NCI-H2196 (cell line): ENCODE data around the gene AP4E1.
"Not testable (repeated sequence)": the region's sequence is repeated elsewhere in the genome, so short reads cannot be mapped to it uniquely, and the experiment has no call there.

ENCODE experiments used
- DNase-seq: peaks from one replicate; lab custom pipeline; 2025; ENCODE audit not compliant: unreplicated experiment; lab: John Stamatoyannopoulos, UW

The AP4E1 gene

DNA sequence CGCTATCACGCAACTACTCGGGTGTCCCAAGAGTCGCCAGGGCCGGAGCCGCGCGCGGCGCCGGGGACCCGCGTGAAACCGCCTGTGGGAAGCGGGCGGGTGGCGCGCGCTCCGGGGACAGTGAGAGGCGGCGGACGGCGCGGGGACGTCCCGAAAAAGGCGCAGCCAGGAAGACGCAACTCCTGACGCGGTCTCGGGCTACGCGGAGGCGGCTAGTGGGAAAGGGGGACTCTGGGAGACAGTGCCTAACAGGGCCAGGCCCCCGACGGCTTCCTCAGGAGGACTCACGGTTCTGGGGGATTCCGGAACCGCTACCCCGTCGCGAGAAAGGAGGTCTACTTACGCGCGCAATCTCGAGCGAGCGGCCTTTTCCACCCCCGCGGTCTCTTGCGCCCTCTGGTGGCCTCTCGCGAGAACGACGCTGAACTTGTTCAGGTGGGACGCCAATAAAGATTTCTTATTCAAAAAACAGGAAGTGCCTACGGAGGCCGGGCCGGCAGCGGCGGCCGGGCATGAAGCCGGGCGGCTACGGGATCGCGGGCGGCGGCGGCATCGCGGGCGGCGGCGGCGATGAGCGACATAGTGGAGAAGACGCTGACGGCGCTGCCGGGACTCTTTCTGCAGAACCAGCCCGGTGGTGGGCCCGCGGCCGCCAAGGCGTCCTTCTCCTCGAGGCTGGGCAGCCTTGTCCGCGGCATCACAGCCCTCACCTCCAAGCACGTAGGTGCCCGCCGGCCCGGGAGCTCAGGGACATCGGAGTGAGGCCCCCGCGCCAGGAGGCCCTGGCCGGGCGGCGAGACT lies at the start of gene AP4E1:
TSS of gene AP4E1 (plus strand) at position 475 of the 801 bp plus-strand sequence. CDS start at position 571, 96 bp downstream.
- peak; percentile 79 for DNase-seq

DNA sequence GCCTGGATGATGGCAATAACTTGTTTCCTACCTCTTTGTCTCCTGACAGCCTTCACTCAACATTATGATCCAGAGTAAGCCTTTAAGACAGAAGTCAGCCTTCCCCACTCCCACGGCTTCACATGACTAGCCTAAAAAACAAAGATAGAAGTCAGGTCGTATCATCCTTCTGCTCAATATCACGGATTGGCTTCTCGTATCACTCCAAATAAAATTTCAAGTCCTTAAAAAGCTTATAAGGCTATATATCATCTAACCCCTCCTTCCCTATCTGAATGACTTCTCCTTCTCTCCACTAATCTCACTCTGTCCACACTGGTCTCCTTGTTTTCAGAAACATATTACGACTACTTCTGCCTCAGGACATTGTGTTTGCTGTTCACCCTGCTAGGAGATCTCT lies 47.7 kb upstream of the AP4E1 start:
- no peak for DNase-seq

DNA sequence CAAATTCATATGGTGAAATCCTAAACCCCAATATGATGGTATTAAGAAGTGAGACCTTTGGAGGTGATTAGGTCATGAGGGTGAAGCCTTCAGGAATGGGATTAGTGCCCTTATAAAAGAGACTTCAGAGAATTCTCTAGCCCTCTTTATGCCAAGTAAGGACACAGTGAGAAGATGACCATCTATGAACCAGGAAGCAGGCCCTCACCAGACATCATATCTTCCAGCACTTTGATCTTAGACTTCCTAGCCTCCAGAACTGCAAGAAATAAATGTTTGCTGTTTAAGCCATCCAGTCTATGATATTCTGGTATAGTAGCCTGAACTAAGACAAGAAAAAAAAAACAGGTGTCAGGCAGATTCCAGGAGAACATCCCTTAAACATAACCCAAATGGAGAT lies 45.9 kb upstream of the AP4E1 start:
- no peak for DNase-seq

DNA sequence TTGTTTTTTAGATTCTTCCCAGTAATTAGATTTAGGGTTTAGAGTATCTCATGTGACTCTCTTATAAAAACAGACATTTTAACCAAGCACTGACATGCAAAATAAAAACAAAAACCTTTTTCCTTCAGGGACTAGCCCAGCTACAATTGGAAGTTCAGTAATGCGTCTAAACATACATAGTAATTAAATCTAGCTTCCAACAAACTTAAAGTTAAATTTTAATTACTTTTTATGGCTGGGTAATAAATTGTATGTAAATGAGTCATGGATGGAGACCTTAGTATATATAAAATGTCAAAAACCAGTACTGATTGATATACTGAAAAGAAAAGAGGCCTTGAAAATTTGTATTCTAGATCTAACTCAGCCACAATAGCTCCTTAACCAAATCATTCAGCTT lies 43.6 kb upstream of the AP4E1 start:
- no peak for DNase-seq

DNA sequence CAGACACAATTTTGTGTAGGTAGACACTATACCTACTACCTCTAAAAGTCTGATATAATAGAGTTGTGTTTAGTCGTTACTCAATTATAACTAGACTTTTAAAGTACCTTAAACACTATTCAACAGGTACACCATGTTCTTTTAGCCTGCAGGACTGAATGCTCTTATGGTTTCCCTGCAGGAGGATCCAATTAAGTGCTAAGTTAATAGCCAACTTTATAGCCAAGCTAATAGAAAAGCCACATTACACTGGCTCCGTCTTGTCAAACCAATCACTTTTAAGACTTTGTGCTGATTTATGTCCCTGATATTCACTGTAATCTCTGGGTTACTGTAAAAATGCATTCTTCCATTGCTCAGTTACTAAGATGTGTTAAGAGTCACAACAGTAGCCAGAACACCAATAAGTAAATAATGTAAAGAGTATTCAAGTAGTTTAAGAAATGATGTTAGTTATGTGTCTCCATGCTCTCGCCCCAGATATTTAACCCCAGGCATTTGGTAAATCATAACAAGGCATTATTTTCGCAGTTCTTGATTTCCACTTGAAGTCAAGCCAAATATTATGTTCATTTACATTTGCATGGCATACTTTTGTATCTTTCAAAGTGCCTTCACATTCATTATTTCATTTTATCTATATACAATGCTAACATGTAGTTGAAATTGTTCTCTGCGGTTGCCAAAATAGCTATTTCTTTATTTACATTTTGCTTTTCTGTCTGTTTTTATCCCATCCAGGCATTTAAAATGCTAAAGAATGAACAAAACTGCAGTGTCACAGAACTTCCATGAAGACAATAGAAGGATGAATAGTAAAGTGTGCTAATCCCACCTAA lies 42.7 kb upstream of the AP4E1 start:
- DNase-seq: no peak

DNA sequence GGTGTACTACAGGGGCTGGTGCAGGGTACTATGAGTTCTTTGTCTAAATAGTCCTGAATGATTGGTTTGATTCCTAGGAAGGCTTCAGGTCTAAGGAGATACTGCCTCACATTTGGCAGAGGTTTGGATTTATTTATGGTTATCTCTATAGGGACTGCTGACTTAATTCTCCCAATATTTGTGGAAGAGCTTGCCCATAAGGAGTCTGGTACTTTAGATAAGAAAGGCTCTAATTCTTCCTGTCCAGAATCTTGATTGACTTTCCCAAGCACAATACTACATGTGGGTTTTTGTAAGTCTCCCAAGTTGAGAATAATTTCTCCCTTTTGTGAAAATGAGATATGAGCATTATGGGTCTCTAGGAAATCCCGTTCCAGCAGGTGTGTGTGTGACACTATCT lies 36.7 kb upstream of the AP4E1 start:
- DNase-seq: no peak

DNA sequence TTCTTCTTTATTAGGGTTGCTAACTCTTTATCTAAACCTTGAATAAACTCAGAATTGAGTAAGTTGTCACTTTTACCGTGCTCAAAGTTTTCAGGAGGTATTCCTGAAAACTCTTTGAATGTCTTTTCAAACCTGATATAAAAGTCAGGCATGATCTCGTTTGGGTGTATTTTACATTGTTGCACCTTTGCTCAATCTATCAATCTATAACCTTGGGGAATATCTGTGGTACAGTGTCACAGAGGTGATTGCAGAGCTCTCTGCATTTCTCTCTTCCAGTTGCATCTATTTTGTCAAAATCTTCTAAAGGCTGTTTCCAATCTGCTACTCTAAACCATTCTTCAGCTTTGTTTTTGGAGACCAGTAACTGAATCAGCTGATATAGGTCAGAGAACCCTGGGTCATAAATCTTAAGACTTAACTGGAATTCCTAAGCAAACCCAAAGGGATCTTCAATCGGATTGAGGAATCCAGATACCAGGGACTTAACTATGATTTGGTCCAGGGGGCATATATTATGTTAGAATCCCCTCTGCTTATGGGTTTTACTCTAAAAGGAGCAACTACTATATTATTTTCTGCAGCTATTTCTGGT lies 35.6 kb upstream of the AP4E1 start:
- DNase-seq: no peak

DNA sequence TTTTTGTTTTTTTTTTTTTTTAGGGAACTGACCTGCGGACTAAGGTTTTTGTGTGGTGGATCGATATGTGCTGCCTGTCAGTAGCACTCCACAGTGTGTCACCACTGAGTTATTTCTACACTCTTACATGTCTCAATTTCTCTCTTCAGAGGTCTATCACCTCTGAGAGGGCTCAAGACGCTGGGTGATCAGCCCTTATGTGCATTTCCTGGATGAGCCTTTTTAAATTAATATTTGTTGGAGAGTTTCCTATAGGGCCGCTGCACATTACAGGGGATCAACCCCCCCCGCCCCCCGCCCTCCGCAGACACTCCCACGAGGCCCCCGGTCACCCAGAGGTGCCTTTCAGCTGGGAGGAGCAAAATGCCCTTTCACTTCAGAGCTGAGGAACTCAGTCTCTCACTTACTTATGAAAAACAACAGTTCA lies 34.5 kb upstream of the AP4E1 start:
- no peak for DNase-seq

DNA sequence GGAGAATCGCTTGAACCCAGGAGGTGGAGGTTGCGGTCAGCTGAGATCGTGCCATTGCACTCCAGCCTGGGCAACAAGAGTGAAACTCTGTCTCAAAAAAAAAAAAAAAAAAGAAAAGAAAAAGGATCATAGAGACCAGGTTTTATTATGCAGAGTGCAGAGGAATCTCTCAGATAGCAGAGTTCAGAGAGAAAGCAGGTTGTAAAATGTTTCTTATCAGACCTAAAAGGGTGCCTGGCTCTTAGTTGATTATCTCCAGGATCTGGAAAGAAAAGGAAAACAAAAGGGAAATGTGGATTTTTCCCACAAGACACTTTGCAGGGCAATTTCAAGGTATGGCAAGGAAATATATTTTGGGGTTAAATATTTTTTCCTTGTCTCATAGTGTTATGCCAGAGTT lies 33.2 kb upstream of the AP4E1 start:
- DNase-seq: not testable (repeated sequence)

DNA sequence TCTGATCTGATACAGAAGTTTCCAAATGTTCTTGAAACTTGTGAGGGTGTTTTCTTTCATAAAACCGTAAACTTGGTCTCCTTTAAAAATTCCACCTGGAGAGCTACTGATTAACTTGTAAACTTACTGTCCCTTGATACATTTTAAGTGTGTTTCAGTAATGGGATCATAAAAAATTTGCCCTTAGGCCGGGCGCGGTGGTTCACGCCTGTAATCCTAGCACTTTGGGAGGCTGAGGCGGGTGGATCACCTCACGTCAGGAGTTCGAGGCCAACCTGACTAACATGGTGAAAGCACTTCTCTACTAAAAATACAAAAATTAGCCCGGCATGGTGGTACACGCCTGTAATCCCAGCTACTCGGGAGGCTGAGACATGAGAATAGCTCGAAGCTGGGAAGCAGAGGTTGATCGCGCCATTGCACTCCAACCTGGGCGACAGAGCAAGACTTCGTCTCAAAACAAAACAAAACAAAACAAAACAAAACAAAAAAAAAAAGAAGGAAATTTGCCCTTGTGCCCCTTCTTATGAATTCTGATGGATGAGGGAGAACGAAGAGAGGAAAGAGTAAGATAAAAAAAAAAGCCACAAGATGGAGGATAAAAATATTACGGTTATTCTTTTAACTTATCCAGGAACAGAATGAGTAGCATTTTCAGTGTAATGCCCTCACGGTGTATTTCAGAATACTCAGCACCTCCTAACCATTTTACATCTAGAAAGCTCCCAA lies 32.1 kb upstream of the AP4E1 start:
- no peak for DNase-seq

DNA sequence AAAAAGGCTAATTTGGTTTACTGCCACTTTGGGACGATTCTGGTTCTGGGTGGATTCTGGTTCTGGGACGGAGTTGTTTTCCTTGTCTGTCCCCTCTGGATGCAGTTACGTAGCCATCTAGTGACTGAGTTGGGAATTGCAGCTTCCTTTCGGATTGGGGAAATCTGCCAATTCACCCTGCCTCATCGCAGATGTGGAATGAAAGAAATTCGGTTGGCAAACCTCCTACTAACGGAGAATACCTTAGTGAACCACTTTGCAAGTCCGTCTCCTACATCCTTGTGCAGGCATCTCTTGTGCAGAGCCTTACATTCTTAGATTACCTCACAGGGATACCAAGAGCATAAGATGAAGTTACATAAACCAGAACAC lies 31.5 kb upstream of the AP4E1 start:
- DNase-seq: peak; percentile 66

DNA sequence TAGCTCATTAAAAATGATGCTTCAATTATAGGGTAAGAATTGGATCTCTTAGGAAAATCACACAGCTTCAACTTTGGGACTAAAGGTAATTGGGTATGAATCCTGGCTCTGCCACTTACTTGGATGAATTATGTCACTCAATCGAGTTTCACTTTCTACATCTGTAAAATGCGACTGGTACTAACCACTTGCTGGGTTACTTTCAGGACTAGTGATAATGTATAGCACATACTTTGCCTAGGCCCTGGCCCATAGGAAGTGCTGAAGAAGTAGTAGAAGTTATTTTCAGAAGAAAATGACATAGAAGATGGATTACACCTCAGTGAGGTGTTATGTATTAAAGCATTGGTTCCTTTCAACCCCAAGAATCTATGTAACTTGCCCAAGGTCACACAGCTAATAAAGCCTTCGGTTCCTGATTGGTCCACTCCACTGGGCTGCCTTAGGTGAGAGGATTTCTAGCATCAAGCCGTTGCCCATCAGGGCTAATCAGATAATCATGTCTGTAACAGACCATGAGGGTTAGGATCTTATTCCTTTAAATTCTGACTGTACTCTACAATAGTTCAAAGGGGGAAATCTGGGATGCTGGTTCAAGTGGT lies 29.4 kb upstream of the AP4E1 start:
- no peak for DNase-seq

DNA sequence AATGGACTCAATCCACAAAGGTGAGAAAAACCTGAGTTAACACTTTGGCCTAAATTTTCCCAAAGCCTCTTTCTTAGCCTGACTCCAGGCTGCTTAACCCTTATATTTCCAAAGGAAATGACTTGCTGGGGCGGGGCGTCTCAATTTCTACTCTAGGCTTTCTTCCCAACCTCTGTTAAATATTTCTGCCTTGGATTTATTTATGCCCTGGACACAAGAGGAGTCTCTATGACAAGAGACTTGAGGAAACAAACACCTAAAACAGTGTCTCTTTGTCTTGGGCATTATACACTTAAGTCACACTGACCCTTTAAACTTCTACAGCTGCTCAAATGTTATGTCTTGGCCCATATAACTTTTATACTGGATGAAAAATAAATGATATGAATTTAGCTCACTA lies 28.3 kb upstream of the AP4E1 start:
- DNase-seq: no peak

DNA sequence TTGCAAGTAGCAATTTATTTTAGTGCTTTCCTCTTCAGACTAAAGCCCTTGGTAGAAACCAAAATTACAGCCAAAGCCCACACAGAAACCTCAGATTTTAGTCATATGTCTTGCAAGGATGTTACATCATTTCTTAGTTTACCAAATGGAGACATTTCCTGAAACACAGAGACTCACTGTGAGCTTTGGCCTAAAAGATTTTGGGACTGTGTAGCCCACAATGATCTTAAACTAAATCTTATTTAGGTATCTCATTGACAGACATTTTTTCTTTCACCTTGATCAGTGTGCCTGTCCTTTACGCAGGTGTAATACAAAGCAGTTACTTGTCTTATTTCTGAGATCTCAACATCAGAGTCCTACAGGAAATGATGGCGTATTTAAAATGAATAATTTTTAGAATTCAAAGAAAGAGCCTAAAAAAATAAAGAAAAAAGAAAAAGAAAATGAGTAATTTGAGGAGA lies 27.8 kb upstream of the AP4E1 start:
- no peak for DNase-seq

DNA sequence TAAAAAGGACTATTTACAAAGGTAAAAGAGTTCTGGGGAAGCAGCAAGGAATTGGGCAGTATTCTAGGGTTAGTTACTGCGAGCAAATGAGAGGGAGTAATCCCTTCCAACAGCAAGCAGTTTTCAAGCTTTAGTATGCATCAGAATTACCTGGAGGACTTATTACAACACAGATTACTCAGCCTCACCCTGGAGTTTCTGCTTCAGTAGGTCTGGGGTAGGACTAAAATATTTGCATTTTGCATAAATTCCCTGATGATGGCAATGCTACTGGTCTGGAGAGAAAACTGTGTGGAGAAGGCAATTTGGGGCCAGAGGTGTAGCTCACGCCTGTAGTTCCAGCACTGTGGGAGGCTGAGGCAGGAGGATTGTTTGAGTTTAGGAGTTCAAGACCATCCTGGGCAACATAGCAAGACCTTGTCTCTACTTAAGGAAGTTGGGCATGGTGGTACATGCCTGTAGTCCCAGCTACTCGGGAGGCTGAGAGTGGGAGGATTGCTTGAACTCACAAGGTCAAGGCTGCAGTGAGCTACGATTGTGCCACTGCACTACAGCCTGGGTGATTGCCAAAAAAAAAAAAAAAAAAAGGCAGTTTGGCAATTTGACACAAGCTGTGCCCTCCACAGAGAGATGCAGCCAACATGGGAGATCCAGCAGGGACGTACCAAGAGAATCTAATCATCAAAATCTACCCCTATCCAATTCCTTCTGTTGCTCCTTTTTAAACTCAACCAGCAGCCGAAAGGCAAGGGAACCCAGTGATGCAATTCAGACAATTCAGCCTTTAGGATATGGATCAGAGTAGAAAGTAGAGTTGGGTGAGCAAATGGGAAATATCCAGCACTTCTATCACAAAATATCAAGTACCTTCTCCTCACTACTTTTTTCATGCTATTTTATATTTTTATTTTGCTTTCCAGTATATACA lies 27.1 kb upstream of the AP4E1 start:
- DNase-seq: no peak

DNA sequence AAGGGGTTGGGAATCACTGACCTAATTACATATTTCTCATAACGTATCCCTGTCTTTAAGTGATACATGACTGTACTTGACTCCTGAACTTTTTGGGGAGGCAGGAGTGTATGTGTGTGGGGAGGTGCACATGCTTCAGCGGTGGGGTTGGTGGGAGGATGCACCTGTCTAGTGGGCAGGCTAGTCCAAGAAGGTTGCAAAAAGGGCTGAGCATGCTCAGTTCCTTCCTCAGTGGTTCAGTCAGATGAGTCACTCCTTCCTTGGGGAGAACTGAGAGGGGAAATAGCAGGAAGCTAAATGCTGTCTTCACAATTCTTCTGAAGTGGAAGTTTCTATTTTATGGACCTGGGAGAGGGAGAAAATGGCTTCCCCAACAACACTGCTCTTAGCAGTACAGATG lies 24.6 kb upstream of the AP4E1 start:
- DNase-seq: no peak

DNA sequence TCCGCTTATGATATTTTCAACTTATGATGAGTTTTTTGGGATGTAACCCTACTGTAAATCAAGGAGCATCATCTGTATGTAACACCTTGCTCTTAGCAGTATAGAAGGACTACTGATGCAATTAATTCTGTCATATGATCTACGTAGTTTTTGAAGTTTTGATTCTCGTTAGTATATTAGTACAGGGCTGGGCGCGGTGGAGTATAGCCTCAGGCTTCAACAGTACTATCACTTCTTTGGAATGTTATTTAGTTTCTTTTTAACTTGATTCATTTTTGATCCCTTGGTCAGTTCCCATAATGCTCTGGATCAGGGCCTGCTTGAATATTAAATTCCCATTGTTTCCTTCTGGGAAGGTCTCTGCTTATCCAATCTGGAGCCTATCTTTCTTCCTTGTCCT lies 23.9 kb upstream of the AP4E1 start:
- no peak for DNase-seq

DNA sequence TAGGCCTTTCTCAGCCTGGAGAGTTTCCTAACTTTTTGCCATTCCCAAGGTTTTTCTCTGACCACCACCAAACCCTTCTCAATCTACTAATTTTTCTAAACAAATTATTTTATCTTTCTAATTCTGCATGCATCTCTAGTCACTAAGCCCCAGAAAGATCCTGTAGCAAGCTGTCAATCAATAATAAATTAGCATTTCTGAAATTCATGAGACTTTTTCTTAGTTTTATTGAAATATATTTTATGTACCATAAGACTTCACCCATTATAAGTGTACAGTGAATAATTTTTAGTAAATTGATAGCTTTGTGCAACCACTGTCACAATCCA lies 22.4 kb upstream of the AP4E1 start:
- no peak for DNase-seq

DNA sequence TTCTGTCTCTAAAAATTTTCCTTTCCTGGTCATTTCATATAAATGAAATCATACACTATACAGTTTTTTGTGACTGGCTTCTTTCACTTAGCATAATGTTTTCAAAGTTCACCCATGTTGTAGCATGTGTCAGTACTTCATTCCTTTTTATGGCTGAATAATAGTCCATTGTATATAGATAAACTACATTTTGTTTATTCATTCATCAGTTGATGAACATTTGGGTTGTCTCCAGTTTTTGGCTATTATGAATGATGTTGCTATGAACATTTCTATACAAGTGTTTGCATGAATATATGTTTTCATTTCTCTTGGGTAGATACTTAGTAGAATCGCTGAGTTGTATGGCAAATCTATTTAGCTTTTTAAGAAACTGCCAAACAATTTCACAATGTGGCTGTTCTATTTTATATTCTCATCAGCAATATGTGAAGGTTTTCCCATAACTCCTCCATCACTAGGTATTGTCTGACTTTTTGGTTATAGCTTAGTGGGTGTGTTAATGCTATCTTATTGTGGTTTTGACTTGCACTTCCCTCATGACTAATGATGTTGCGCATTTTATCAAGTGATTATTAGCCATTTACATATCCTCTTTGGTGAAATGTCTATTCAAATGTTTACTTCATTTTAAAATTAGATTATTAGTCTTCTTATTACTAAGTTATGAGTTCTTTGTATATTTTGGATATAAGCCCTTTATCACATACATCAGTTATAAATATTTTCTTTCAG lies 21.7 kb upstream of the AP4E1 start:
- no peak for DNase-seq
